PC-9 (cell line): Measurements from ENCODE around the gene STARD3NL.

Source experiments
- EZH2 ChIP-seq: fragments of 200-600 bp; sonication (generic); IDR thresholded peaks from 2 replicates; pipeline ENCODE4 v1.8.0; 2017; ENCODE audit warnings: antibody characterized with exemption, low read depth
- TF ChIP-seq, protein P1 (sequence below): fragments of 200-600 bp; sonication (generic); conservative IDR thresholded peaks from 2 replicates; pipeline ENCODE4 v1.6.1; 2017; ENCODE audit warnings: mixed run types, antibody characterized with exemption, mild to moderate bottlenecking, moderate library complexity

DNA sequence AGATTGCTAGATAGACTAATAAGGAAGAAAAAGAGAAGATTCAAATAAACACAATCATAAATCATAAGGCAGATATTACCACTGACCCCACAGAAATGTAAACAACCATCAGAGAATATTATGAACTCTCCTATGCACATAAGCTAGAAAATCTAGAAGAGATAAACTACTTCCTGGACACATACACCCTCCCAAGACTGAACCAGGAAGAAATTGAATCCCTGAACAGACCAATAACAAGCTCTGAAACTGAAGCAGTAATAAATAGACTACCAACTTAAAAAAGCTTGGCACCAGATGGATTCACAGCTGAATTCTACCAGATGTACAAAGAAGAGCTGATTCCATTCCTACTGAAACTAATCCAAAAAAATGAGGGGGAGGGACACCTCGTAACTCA, 24.5 kb upstream of the STARD3NL start:
- TF ChIP-seq, protein P1, sequence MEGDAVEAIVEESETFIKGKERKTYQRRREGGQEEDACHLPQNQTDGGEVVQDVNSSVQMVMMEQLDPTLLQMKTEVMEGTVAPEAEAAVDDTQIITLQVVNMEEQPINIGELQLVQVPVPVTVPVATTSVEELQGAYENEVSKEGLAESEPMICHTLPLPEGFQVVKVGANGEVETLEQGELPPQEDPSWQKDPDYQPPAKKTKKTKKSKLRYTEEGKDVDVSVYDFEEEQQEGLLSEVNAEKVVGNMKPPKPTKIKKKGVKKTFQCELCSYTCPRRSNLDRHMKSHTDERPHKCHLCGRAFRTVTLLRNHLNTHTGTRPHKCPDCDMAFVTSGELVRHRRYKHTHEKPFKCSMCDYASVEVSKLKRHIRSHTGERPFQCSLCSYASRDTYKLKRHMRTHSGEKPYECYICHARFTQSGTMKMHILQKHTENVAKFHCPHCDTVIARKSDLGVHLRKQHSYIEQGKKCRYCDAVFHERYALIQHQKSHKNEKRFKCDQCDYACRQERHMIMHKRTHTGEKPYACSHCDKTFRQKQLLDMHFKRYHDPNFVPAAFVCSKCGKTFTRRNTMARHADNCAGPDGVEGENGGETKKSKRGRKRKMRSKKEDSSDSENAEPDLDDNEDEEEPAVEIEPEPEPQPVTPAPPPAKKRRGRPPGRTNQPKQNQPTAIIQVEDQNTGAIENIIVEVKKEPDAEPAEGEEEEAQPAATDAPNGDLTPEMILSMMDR = no peak
- no peak for TF ChIP-seq EZH2
